ENCODE measurements around the gene HSPA12B.

The HSPA12B gene

GRCh38 chr20:3732327-3733118 is at the start of gene HSPA12B:
TSS of gene HSPA12B (plus strand) at chr20:3732685. CDS start at chr20:3738675, 5,990 bp downstream.
- in situ Hi-C loops (cut with HindIII; ENCODE audit: low pct_ligation_motif_present, low pct_unique_long_range_greater_than_20kb, low sequenced_read_pairs) = no loop called here
- DNase-seq = no peak

- in situ Hi-C loops (cut with HindIII; ENCODE audit: low pct_ligation_motif_present, low pct_unique_long_range_greater_than_20kb, low sequenced_read_pairs) = no loop called here
- no peak for DNase-seq
Observed at GRCh38 chr20:3685341-3685740, 47.1 kb upstream of the HSPA12B start.

GRCh38 chr20:3686421-3686820 is 46.1 kb upstream of the HSPA12B start:
- no peak for DNase-seq
- in situ Hi-C loops (cut with HindIII; ENCODE audit: low pct_ligation_motif_present, low pct_unique_long_range_greater_than_20kb, low sequenced_read_pairs) = no loop called here

GRCh38 chr20:3686867-3687321 is 45.6 kb upstream of the HSPA12B start:
- peak; percentile 58 for DNase-seq
- in situ Hi-C loops (cut with HindIII; ENCODE audit: low pct_ligation_motif_present, low pct_unique_long_range_greater_than_20kb, low sequenced_read_pairs) = no loop called here

DNA sequence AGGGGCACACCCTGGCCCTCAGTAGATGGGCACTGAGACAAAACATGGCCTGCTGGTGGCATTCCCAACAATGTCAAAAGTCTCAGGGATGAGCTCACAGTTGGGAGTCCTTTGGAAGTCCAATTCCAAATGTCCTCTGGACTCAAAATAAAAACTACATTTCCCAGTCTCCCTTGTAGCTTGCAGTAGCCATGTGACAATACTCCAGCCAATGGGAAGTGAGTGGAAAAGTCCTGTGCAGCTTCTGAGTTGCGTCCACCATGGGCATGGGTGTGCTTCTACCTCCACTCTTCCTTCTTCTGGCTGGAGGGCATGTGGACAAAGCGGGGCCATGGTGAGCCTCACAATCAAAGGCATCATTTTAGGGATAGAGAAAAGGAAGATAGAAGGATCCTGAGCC is 44.8 kb upstream of the HSPA12B start:
- DNase-seq = peak; percentile 38
- in situ Hi-C loops (cut with HindIII; ENCODE audit: low pct_ligation_motif_present, low pct_unique_long_range_greater_than_20kb, low sequenced_read_pairs) = no loop called here

DNA sequence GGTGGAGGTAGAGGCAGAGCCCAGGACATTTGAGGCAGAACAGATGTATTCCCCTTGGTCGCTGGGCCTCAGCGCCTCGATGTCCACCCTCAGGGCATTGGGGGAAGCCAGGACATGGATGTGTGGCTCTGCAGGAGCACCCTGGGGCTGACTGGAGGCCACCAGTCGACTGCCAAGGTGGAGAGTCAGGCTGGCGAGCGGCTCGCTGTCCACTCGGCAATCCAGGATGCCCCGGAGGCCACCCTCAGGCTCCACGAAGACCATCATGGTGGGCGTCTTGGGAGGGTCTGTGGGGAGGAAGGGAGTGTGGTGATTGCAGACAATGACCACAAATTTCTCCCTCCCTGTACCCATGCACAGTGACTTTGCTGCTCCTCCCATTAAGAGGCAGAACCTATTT is 42.5 kb upstream of the HSPA12B start:
- in situ Hi-C loops (cut with HindIII; ENCODE audit: low pct_ligation_motif_present, low pct_unique_long_range_greater_than_20kb, low sequenced_read_pairs) = no loop called here
- DNase-seq = no peak

DNA sequence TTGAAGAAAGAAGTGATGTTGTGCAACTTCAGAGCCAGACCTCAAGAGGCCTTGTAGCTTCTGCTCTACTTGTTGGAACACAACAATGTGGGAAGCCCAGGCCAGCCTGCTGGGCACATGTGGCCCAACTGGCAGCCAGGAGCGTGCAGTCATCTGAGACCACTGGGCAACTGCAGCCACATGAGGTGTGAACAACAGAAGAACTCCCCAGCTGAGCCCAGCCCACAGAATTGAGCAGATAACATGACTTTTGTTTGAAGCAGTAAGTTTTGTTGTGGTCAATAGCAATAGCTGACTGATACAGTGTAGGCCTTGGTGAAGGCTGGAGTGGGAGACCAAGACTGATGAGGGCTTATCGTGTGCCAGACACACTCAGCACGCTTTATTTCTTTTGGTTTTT is 42.1 kb upstream of the HSPA12B start:
- in situ Hi-C loops (cut with HindIII; ENCODE audit: low pct_ligation_motif_present, low pct_unique_long_range_greater_than_20kb, low sequenced_read_pairs) = no loop called here
- DNase-seq = no peak

DNA sequence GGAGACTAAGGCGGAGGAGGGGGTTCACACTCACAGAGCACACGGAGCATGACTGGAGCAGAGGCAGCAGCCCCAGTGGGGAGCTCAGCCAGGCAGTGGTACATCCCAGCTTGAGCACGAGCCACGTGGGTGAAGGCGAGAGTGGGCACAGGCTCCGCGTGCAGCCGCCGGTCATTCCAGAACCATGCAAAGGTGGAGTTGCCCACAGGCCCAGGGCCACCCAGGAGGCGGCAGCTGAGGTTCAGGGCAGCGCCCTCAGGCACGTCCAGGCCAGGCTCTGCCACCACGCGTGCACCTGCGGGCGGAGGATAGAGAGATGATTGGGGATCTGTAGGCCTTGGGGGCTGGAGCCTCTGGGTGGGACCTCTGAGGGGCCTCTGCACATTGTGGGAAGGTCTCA is 41.2 kb upstream of the HSPA12B start:
- in situ Hi-C loops (cut with HindIII; ENCODE audit: low pct_ligation_motif_present, low pct_unique_long_range_greater_than_20kb, low sequenced_read_pairs) = no loop called here
- DNase-seq = no peak

- in situ Hi-C loops (cut with HindIII; ENCODE audit: low pct_ligation_motif_present, low pct_unique_long_range_greater_than_20kb, low sequenced_read_pairs) = no loop called here
Observed at GRCh38 chr20:3691897-3692296, 40.6 kb upstream of the HSPA12B start.

GRCh38 chr20:3692706-3693294 is 39.7 kb upstream of the HSPA12B start:
- no peak for DNase-seq
- in situ Hi-C loops (cut with HindIII; ENCODE audit: low pct_ligation_motif_present, low pct_unique_long_range_greater_than_20kb, low sequenced_read_pairs) = no loop called here

More at GRCh38 chr20:3691897-3692296, 40.6 kb upstream of the HSPA12B start:
- no peak for DNase-seq

DNA sequence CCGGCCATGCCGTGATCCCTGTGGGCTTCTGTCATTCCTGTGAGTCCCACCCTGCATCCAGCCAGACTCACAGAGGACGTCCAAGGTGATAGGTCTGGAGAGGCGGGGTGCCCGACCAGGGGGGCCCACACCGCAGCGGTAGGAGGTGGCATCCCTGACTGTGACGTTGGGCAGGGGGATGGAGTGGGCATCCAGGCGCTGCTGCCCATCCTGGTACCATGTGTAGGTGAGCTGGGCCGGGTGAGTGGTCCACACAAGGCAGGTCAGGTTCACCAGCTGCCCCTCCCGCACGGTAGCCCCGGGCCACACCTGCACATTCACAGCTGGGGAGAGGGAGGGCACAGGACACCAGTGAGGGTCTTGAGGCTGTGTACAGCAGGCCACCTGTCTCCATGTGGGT is 39.1 kb upstream of the HSPA12B start:
- DNase-seq = no peak
- in situ Hi-C loops (cut with HindIII; ENCODE audit: low pct_ligation_motif_present, low pct_unique_long_range_greater_than_20kb, low sequenced_read_pairs) = no loop called here

DNA sequence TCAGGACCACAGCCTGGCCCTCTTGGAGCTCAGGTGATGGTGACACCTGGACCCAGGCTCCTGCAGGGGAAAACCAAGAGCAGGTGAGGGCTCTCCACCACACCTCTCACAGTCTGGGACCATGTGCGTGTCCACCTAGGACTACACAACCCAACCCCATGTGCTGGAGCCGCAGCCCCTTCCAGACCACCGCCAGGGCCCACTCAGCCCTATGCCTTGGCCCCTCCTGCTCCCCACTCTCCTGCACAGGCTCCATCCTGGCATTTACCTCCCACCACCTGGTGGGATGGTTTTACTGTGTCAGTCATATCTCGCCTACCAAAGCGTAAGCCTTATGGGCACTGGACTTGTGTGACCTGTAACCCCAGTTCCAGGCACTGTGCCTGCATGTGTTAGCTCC is 37.6 kb upstream of the HSPA12B start:
- in situ Hi-C loops (cut with HindIII; ENCODE audit: low pct_ligation_motif_present, low pct_unique_long_range_greater_than_20kb, low sequenced_read_pairs) = no loop called here

GRCh38 chr20:3696200-3696599 is 36.3 kb upstream of the HSPA12B start:
- in situ Hi-C loops (cut with HindIII; ENCODE audit: low pct_ligation_motif_present, low pct_unique_long_range_greater_than_20kb, low sequenced_read_pairs) = no loop called here
- no peak for DNase-seq

More for the DNA sequence above, 37.6 kb upstream of the HSPA12B start:
- DNase-seq = no peak

- no peak for DNase-seq
- in situ Hi-C loops (cut with HindIII; ENCODE audit: low pct_ligation_motif_present, low pct_unique_long_range_greater_than_20kb, low sequenced_read_pairs) = no loop called here
Observed at GRCh38 chr20:3696745-3697587, 35.5 kb upstream of the HSPA12B start.

DNA sequence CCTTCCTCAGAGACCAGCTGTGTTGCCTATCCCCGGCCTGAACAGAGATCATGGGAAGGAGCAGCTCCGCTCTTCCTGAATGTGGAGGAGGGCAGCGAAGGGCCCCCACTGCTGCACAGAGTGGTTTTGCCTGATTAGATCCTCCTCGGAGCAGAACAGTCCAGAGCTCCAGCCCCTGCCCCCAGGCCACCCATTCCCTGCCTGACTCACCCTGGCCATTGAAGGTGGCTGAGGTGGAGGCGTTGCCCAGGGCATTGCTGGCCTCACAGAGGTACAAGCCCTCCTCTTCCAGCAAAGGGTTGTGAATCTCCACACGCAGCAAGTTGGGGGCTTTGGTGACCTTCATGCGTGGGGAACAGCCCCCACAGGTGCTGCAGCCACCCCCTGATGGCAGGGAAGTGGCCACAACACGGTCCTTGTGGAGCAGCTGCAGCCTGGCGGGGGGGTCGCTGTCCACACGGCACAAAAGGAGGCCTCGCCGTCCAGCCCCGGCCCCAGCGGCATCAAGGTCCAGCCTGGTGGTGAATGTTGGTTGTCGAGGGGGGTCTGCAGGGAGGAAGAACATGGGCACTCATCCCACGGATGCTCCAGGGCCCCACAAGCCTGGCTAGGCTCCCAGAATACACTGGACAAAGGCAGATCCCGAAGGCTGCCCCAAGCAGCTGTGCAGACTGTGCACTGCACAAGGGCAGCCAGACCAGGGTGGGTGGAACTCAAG is 34.7 kb upstream of the HSPA12B start:
- no peak for DNase-seq
- in situ Hi-C loops (cut with HindIII; ENCODE audit: low pct_ligation_motif_present, low pct_unique_long_range_greater_than_20kb, low sequenced_read_pairs) = no loop called here

- in situ Hi-C loops (cut with HindIII; ENCODE audit: low pct_ligation_motif_present, low pct_unique_long_range_greater_than_20kb, low sequenced_read_pairs) = no loop called here
- DNase-seq = no peak
Observed at GRCh38 chr20:3698591-3699001, 33.9 kb upstream of the HSPA12B start.

DNA sequence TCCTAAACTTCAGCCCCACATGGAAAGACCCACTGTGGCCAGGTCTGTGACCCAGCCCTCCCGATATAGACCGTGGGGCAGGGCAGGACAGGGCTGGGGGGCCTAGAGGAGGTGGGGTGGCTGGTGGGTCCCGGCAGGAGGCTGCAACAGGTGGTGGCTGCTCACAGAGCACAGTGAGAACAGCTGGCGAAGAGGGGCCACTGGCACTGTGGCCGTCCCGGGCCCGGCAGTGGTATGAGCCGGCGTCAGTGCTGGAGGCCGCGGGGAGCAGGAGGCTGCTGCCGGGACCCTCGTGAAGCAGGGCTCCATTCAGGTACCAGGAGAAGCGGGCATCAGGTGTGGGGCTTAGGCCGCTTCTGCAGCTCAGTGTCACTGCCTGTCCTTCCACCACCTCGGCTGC is 33.4 kb upstream of the HSPA12B start:
- no peak for DNase-seq
- in situ Hi-C loops (cut with HindIII; ENCODE audit: low pct_ligation_motif_present, low pct_unique_long_range_greater_than_20kb, low sequenced_read_pairs) = no loop called here

DNA sequence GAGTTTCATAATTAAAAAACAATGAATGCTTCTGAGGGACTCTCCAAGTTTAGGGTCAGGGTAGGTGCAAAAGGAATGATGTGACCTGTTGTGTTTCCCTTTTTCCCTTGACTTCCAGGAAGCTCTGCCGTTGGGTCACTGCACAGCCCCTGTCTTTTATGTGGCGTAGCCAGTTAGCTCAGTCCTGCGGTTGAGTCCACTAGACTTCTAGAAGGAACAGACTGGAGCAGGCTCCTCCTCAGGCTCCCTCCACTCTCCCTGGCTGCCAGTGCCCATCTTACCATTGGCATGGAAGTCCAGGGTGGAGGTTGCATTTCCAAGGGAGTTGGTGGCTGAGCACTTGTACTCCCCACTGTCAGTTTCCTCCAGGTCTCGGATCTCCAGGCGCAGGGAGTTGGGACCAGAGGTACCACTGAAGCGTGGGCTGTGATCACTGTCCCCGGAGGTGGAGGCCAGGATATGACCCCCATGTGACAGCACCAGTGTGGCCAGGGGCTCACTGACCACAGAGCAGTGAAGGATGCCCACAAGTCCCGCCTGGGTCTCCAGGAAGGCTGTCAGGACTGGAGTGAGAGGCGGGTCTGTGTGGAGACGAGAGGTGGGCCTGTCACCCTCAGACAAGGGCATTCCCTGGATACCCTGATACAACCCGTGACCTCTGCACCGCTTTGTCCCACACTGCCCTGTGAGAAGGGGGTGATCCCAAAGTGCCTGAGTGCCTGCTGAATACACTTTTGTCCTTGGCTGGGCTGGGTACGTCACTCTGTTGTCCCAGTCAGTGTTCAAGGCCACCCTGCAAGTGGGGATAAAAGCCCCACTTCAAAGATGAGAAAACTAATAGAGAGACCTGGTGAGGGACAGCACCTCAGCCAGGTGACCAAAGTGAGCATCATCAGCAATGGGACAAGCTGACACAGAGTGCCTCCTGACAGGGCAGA is 31.2 kb upstream of the HSPA12B start:
- in situ Hi-C loops (cut with HindIII; ENCODE audit: low pct_ligation_motif_present, low pct_unique_long_range_greater_than_20kb, low sequenced_read_pairs) = no loop called here
- no peak for DNase-seq

Measured in ACHN (cell line).